NCI-H1930 (cell line): ENCODE results near the gene AHCYL1.

Experiments used
- DNase-seq, 2 experiments: peaks; one replicate each; lab custom pipeline; 2025; lab: John Stamatoyannopoulos, UW

AHCYL1 gene

GRCh38 chr1:110038271-110038670 is 53.7 kb downstream of the AHCYL1 start:
- DNase-seq: no peak

- no peak for DNase-seq
Observed at GRCh38 chr1:110039641-110040040, 55.1 kb downstream of the AHCYL1 start.

- no peak for DNase-seq
Observed at GRCh38 chr1:110040548-110040947, 56.0 kb downstream of the AHCYL1 start.

GRCh38 chr1:110043016-110043415 is 58.5 kb downstream of the AHCYL1 start:
- DNase-seq: no peak

- no peak for DNase-seq
Observed at GRCh38 chr1:110047463-110047862, 62.9 kb downstream of the AHCYL1 start.

- DNase-seq: no peak
Observed at GRCh38 chr1:110048240-110048639, 63.7 kb downstream of the AHCYL1 start.

- no peak for DNase-seq
Observed at GRCh38 chr1:110048923-110049601, 64.5 kb downstream of the AHCYL1 start.

- no peak for DNase-seq
Observed at GRCh38 chr1:110049801-110050601, 65.4 kb downstream of the AHCYL1 start.

- no peak for DNase-seq
Observed at GRCh38 chr1:110050602-110051261, 66.2 kb downstream of the AHCYL1 start.

- DNase-seq: no peak
Observed at GRCh38 chr1:110051262-110051648, 66.7 kb downstream of the AHCYL1 start.

- peak in 1 of 2 experiments; percentile 40 for DNase-seq
Observed at GRCh38 chr1:110053552-110054428, 69.2 kb downstream of the AHCYL1 start.

GRCh38 chr1:110055493-110056284 is 71.1 kb downstream of the AHCYL1 start:
- DNase-seq: no peak

GRCh38 chr1:110056285-110056683 is 71.7 kb downstream of the AHCYL1 start:
- no peak for DNase-seq

GRCh38 chr1:110056776-110057175 is 72.2 kb downstream of the AHCYL1 start:
- DNase-seq: no peak

- DNase-seq: no peak
Observed at GRCh38 chr1:110057963-110058518, 73.5 kb downstream of the AHCYL1 start.

- no peak for DNase-seq
Observed at GRCh38 chr1:110058591-110058990, 74.0 kb downstream of the AHCYL1 start.

GRCh38 chr1:110059133-110059863 is 74.7 kb downstream of the AHCYL1 start:
- DNase-seq: no peak

GRCh38 chr1:110060034-110060661 is 75.6 kb downstream of the AHCYL1 start:
- DNase-seq: peak; percentile 14 to 57

GRCh38 chr1:110060662-110061060 is 76.1 kb downstream of the AHCYL1 start:
- DNase-seq: no peak

GRCh38 chr1:110061341-110061740 is 76.8 kb downstream of the AHCYL1 start:
- DNase-seq: no peak
